ENCODE measurements around the gene LY6G6D.

Gene LY6G6D

DNA sequence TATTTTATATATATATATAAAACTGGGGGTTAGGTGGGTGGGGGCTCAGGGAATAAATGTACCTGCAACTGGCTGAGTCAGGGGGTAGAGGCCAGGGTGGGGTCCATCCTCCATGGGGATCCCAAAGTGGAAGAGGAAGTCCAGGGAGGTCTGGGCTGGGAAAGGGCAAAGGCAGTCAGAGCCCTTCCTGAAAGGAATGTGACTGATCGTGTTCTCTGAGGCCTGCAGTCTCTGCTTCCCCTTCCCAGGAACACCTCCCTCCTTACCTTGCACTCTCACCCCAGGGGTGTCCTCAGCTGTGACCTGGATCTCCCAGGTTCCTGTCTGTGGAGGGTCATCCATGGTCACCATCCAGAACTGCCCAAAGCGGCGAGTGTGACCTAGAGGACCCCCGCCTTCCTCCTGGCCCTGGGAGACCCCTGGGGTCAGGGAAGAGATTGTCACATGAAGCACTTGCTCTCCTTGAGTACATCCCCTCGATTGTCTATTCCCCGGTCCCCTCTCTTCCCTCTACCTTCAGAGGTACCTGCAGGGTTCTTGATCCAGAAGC, 52.0 kb downstream of the LY6G6D start:
- no peak for DNase-seq

Data from NCI-H2171 treated with DMSO at 0.1 percent for 48 hours (cell line).